ENCODE results near the gene CLIC1. TPM values are rescaled to one million over a fixed set of nuclear protein-coding genes. Genes with fewer than 3 reads are reported as not detected.

The CLIC1 gene
- total and polyA plus RNA-seq, 12 donors = 109 to 426 (median 217) TPM

DNA sequence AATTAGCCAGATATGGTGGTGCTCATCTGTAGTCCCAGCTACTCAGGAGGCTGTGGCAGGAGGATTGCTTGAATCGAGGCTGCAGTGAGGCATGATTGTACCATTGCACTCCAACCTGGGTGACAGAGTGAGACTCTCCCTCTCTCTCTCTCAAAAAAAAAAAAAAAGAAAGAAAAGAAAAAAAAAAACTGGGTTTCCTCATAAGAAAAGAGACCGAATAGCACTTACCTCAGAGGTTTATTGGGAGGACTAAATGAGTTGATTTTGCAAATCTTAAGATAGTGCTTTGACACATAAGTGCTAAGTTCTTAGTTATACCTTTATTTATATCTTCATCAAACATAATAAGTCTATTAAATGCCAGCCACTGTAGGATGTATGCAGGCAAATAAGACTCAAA is 34.5 kb upstream of the CLIC1 start:
- Histone ChIP-seq H3K9me3 (replicated peaks in 1 of 3) (no peaks in the 10 kb centered on the region), H3K36me3 (replicated peaks in 1 of 2) (no peaks in the 10 kb centered on the region), H3K27ac (no peak overlapping the region), H3K4me3 (no peak overlapping the region), H3K27me3 (no peaks in the 10 kb centered on the region), H3K4me1 (replicated peaks in 1 of 2) (no peaks in the 10 kb centered on the region)
- WGBS, 4 donors = 77 to 94% (median 86%) methylated on average over 2 of the region's 2 CpGs
- DNase-seq = no peak
- TF ChIP-seq POLR2A (IDR thresholded peaks at IDR 0.05) (no peak), CTCF (IDR thresholded peaks at IDR 0.05) (no peak)
- intact Hi-C loops (cut with DNase I) = no loop called here

- H3K4me3 ChIP-seq = no peak overlapping the region
- no peaks in the 10 kb centered on the region for H3K4me1 ChIP-seq (replicated peaks in 1 of 2)
- no peaks in the 10 kb centered on the region for H3K36me3 ChIP-seq (replicated peaks in 1 of 2)
- no peaks in the 10 kb centered on the region for H3K27me3 ChIP-seq
- H3K9me3 ChIP-seq (replicated peaks in 1 of 3) = no peaks in the 10 kb centered on the region
- DNase-seq = peak; percentile 67 to 90 (median 75)
- TF ChIP-seq POLR2A (IDR thresholded peaks at IDR 0.05) (no peak), CTCF (IDR thresholded peaks at IDR 0.05) (peak; percentile 57 to 75 (median 72))
- 53 to 58% (median 55%) methylated on average over 12 of the region's 12 CpGs for WGBS, 4 donors
- intact Hi-C loops (cut with DNase I) = loop anchor here in 1 of 2 donors (5.0 kb wide), 1 partner anchor 88 kb away; the partner anchor contains the start of gene LY6G5C
- H3K27ac ChIP-seq = no peak overlapping the region
These were observed 33.5 kb upstream of the CLIC1 start for GRCh38 chr6:31769684-31770371.

DNA sequence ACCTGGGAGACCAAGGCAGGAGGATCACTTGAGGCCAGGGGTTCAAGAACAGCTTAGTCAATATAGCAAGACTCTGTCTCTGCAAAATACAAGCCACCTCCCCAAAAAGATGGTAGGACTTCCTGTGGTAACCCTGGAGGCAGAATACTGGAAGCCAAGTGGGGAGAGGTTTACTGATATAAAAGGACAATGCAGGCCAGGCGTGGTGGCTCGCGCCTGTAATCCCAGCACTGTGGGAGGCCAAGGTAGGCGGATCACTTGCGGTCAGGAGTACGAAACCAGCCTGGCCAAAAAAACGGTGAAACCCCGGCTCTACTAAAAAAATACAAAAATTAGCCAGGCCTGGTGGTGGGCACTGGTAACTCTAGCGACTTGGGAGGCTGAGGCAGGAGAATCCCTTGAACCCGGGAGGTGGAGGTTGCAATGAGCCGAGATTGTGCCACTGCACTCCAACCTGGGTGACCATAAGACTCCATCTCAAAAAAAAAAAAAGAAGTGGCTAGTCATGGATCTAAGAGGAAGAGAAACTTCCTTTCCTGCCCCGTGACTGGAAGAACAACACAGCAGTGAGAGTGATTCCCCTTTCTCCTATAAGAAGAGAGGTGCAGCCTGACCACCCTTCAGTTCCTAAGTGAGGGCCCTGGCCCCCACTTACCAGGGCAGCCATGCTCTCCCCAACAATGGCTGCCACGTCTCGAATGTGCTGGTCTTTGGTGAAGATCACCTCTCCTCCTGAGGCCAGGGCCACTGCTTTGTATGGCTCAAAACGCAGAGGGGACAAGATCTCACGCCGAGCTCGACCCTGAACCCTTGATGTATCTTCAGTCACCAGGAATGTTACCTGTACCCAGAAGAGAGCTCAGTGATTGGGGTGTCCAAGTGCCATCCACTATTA is 32.3 kb upstream of the CLIC1 start:
- Histone ChIP-seq H3K4me1 (replicated peaks in 1 of 2) (no peaks in the 10 kb centered on the region), H3K4me3 (no peak overlapping the region), H3K9me3 (replicated peaks in 1 of 3) (no peaks in the 10 kb centered on the region), H3K36me3 (replicated peaks in 1 of 2) (no peaks in the 10 kb centered on the region), H3K27ac (peak overlapping the region in 1 of 5 donors; percentile 26), H3K27me3 (no peaks in the 10 kb centered on the region)
- TF ChIP-seq POLR2A (IDR thresholded peaks at IDR 0.05) (no peak), CTCF (IDR thresholded peaks at IDR 0.05) (no peak)
- WGBS, 4 donors = 79 to 84% (median 81%) methylated on average over 16 to 18 of the region's 18 CpGs
- DNase-seq = no peak
- intact Hi-C loops (cut with DNase I) = loop anchor here in 1 of 2 donors (5.0 kb wide), 1 partner anchor 86 kb away; the partner anchor contains the start of gene LY6G5C

DNA sequence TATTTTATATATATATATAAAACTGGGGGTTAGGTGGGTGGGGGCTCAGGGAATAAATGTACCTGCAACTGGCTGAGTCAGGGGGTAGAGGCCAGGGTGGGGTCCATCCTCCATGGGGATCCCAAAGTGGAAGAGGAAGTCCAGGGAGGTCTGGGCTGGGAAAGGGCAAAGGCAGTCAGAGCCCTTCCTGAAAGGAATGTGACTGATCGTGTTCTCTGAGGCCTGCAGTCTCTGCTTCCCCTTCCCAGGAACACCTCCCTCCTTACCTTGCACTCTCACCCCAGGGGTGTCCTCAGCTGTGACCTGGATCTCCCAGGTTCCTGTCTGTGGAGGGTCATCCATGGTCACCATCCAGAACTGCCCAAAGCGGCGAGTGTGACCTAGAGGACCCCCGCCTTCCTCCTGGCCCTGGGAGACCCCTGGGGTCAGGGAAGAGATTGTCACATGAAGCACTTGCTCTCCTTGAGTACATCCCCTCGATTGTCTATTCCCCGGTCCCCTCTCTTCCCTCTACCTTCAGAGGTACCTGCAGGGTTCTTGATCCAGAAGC is 30.8 kb upstream of the CLIC1 start:
- no peak overlapping the region for H3K27ac ChIP-seq
- intact Hi-C loops (cut with DNase I) = loop anchor here in 1 of 2 donors (5.0 kb wide), 1 partner anchor 85 kb away; the partner anchor contains the start of gene LY6G5C
- no peaks in the 10 kb centered on the region for H3K9me3 ChIP-seq (replicated peaks in 1 of 3)
- H3K4me3 ChIP-seq = no peak overlapping the region
- H3K27me3 ChIP-seq = no peaks in the 10 kb centered on the region
- WGBS, 4 donors = 63 to 77% (median 73%) methylated on average over 4 to 6 of the region's 6 CpGs
- no peaks in the 10 kb centered on the region for H3K4me1 ChIP-seq (replicated peaks in 1 of 2)
- no peaks in the 10 kb centered on the region for H3K36me3 ChIP-seq (replicated peaks in 1 of 2)
- DNase-seq = no peak
- TF ChIP-seq POLR2A (IDR thresholded peaks at IDR 0.05) (no peak), CTCF (IDR thresholded peaks at IDR 0.05) (no peak)
